ENCODE results near the gene NDUFB8. TPM values are rescaled to one million over a fixed set of nuclear protein-coding genes. Genes with fewer than 3 reads are reported as not detected.

Gene NDUFB8
- total RNA-seq, 5 donors from 2014 or later (not counting 1 experiment from before 2014, with no cell fraction given): 138 to 175 (median 166) TPM

DNA sequence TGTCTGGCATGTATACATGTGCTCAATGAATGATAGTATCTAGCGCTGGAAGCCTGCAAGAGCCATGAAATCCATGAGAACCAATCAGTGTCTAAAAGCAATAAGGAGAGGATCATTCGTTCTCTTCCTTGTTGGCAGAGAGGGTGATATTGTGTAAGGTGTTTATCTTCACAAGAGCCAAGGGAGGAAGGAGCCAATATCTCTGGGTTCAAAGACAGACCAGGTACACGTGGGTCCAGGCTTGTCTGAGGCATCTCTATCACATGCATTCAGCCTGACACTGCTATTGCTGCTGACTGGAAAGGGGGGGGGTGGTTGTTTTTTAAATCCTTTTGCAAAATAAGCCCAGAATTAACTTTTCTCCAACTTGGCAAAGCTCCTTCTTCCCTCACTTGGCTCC, 14.1 kb downstream of the NDUFB8 start:
- ChIA-PET CTCF (no interaction called here), POLR2A (no interaction called here)
- Mint-ChIP-seq H3K9me3 (no peaks in the 10 kb centered on the region), H3K27ac (no peak overlapping the region), H3K4me1 (peaks cover 35 to 39% (median 36%) of the 10 kb centered on the region in 3 donors), H3K36me3 (peaks cover 22% of the 10 kb centered on the region), H3K27me3 (no peaks in the 10 kb centered on the region), H3K4me3 (no peak overlapping the region)
- Histone ChIP-seq H3K4me1 (ENCODE audit: control insufficient read depth in 1 of 2, extremely low read depth in 1 of 2, insufficient read depth in 2 of 2, low read length in 2 of 2) (peaks cover 21 to 27% of the 10 kb centered on the region in 2 experiments), H3K9me3 (no peaks in the 10 kb centered on the region), H3K27ac (ENCODE audit: low read length) (no peak overlapping the region), H3K27me3 (replicated peaks in 1 of 2; ENCODE audit: control insufficient read depth in 2 of 2, extremely low read depth in 1 of 2, insufficient read depth in 2 of 2, low read length in 1 of 2) (no peaks in the 10 kb centered on the region), H3K36me3 (ENCODE audit: control insufficient read depth in 2 of 2, extremely low read depth in 1 of 2, insufficient read depth in 1 of 2, low read length in 1 of 2) (no peaks in the 10 kb centered on the region), H3K4me3 (ENCODE audit: control insufficient read depth in 1 of 2, extremely low read depth in 1 of 2, low read length in 1 of 2) (no peak overlapping the region)
- 84% methylated on average over 2 of the region's 3 CpGs for WGBS (ENCODE audit: insufficient coverage)
- ATAC-seq (replicated peaks in 1 of 4): no peak
- no peak for DNase-seq

DNA sequence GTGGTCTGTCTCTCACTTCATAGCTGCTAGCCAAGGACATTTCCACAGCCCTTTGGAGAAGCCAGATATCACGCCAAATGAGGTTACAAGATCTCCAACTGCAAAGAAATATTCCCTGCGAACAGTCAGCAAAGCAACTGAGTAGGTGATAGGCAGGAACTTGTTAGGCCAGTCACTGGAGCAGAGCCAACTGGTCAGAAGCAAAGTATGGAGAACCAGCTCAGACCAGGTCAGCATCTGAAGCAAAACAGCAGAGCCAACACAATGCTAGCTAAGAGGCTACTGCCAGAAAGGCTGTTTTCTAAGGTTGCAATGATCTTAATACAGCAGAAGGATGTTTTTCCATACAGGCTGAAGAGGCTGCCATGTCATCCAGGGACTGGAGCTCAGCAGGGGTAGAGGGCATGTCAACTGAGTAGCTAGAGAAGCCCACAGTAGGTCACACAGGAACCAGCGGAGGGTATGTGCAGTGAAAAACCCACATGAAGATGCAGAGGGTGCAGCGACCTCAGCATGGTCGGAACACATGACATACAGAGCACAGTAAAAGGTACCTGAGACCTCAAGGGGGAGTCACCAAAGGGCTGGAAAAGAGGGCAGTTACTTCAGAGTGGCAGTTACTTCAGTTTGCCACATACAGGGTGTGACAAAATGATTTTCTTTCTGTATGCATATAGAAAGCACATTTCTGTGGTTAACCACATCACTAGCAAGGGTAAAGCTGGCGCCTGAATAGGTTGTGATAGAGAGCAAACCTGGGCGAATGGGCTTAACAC, 18.9 kb downstream of the NDUFB8 start:
- ChIA-PET POLR2A (interaction anchor here (0.6 to 1.4 kb wide), 7 partner anchors 12 to 522 kb away, joined by 3 to 4 read pairs (median 3); partner anchors contain the start of gene HIF1AN (in 1 of the 2)), CTCF (interaction anchor here (0.6 to 4.2 kb wide), 18 partner anchors 8 to 174 kb away, joined by 3 to 61 read pairs (median 5); partner anchors contain the start of gene HIF1AN (in 1 of the 2))
- 0% methylated on average over 5 of the region's 7 CpGs for WGBS (ENCODE audit: insufficient coverage)
- Mint-ChIP-seq H3K36me3 (peaks cover 24% of the 10 kb centered on the region), H3K4me1 (peaks cover 66 to 73% (median 71%) of the 10 kb centered on the region in 3 donors), H3K27me3 (no peaks in the 10 kb centered on the region), H3K27ac (peak overlapping the region; percentile 89 to 90), H3K9me3 (no peaks in the 10 kb centered on the region), H3K4me3 (peak overlapping the region; percentile 14 to 70 (median 31))
- H3K4me1 ChIP-seq (ENCODE audit: control insufficient read depth in 1 of 2, extremely low read depth in 1 of 2, insufficient read depth in 2 of 2, low read length in 2 of 2): peaks cover 36 to 50% of the 10 kb centered on the region in 2 experiments
- H3K36me3 ChIP-seq (ENCODE audit: control insufficient read depth in 2 of 2, extremely low read depth in 1 of 2, insufficient read depth in 1 of 2, low read length in 1 of 2): peaks cover 0 to 16% of the 10 kb centered on the region in 2 donors
- peak; percentile 28 to 86 (median 65) for DNase-seq
- H3K9me3 ChIP-seq: no peaks in the 10 kb centered on the region
- H3K4me3 ChIP-seq (ENCODE audit: control insufficient read depth in 1 of 2, extremely low read depth in 1 of 2, low read length in 1 of 2): peak overlapping the region in 1 of 2 donors; percentile 35
- peak; percentile 85 to 91 (median 88) for ATAC-seq (replicated peaks in 1 of 4)
- H3K27me3 ChIP-seq (replicated peaks in 1 of 2; ENCODE audit: control insufficient read depth in 2 of 2, extremely low read depth in 1 of 2, insufficient read depth in 2 of 2, low read length in 1 of 2): no peaks in the 10 kb centered on the region
- H3K27ac ChIP-seq (ENCODE audit: low read length): peak overlapping the region; percentile 66

DNA sequence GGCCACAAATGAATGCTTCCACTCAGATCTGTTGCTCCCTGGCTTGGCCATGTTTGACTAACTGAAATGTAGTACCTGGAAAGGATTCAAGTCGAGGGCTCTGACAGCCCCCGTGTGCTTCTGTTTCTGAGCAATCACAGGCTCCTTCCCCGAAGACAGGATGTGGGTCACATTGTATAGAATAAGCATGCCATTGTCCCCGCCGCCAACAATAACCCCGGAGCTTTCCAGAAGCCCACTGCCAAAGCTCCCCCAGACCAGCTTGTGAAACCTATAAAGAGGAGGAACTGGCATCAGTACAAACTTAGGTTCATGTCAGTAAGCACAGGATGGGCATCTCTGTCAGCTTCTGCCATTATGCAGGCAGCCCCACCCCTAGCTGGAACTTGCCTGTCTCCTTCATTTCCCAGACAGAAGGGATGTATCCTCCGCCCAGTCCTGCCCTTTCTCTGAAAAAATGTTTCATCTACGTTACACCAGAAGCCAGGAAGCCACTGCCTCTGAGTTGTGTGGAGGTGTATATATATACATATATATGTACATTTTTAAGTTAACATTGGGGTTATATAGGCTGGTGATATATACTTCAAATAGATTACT, 20.3 kb downstream of the NDUFB8 start:
- ChIA-PET CTCF (interaction anchor here (0.5 to 4.2 kb wide), 44 partner anchors 9 to 664 kb away, joined by 3 to 61 read pairs (median 4); partner anchors contain the start of genes HIF1AN (in 1 of the 2), NDUFB8 (in 1 of the 2) and SCD (in 1 of the 2)), POLR2A (interaction anchor here in 1 of 2 donors (0.6 to 1.3 kb wide), 3 partner anchors 9 to 115 kb away, joined by 3 to 4 read pairs (median 3); no protein-coding TSS in a partner anchor)
- DNase-seq: peak in 22 of 35 experiments; percentile 4 to 46 (median 27)
- Histone ChIP-seq H3K36me3 (ENCODE audit: control insufficient read depth in 2 of 2, extremely low read depth in 1 of 2, insufficient read depth in 1 of 2, low read length in 1 of 2) (peaks cover under 1 to 29% of the 10 kb centered on the region in 2 donors), H3K27me3 (replicated peaks in 1 of 2; ENCODE audit: control insufficient read depth in 2 of 2, extremely low read depth in 1 of 2, insufficient read depth in 2 of 2, low read length in 1 of 2) (no peaks in the 10 kb centered on the region), H3K4me3 (ENCODE audit: control insufficient read depth in 1 of 2, extremely low read depth in 1 of 2, low read length in 1 of 2) (no peak overlapping the region), H3K9me3 (no peaks in the 10 kb centered on the region), H3K27ac (ENCODE audit: low read length) (peak overlapping the region; percentile 66), H3K4me1 (ENCODE audit: control insufficient read depth in 1 of 2, extremely low read depth in 1 of 2, insufficient read depth in 2 of 2, low read length in 2 of 2) (peaks cover 36 to 50% of the 10 kb centered on the region in 2 experiments)
- WGBS (ENCODE audit: insufficient coverage): 0% methylated on average over 6 of the region's 8 CpGs
- peak; percentile 13 to 49 (median 42) for ATAC-seq (replicated peaks in 1 of 4)
- H3K36me3 Mint-ChIP-seq: peaks cover 33% of the 10 kb centered on the region
- H3K4me1 Mint-ChIP-seq: peaks cover 66 to 73% (median 71%) of the 10 kb centered on the region in 3 donors
- peak overlapping the region; percentile 25 to 70 (median 37) for H3K4me3 Mint-ChIP-seq
- no peaks in the 10 kb centered on the region for H3K27me3 Mint-ChIP-seq
- H3K9me3 Mint-ChIP-seq: no peaks in the 10 kb centered on the region
- peak overlapping the region; percentile 89 to 90 for H3K27ac Mint-ChIP-seq

DNA sequence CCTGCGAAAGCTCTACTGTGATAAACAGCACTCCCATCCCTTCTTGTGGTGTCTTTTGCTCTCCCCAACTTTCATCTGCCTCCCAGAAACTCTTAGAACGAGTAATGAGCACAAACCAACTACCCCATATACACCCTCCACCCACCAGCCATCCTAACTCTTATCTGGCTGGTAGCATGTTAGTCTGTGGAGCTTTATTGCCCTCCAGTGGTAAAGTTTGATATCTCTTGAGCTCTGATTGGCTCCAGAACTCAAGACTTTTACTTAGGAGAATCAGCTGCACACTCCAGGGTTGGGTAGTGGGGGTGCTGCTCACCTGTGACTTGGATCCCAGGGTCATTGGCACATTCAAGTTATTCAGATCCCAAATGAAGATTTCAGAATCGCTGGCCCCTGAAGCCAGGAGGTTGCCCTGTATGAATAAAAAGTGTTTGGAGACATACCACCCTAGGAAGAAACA, 20.9 kb downstream of the NDUFB8 start:
- H3K27ac ChIP-seq (ENCODE audit: low read length): peak overlapping the region; percentile 66
- CTCF ChIA-PET: interaction anchor here (0.6 to 4.2 kb wide), 42 partner anchors 9 to 663 kb away, joined by 3 to 61 read pairs (median 4); partner anchors contain the start of genes HIF1AN (in 1 of the 2), NDUFB8 (in 1 of the 2) and SCD (in 1 of the 2)
- peak overlapping the region; percentile 25 to 70 (median 37) for H3K4me3 Mint-ChIP-seq
- peaks cover 66 to 73% (median 71%) of the 10 kb centered on the region in 3 donors for H3K4me1 Mint-ChIP-seq
- peak overlapping the region; percentile 89 to 90 for H3K27ac Mint-ChIP-seq
- no peak overlapping the region for H3K4me3 ChIP-seq (ENCODE audit: control insufficient read depth in 1 of 2, extremely low read depth in 1 of 2, low read length in 1 of 2)
- peak in 25 of 35 experiments; percentile 5 to 84 (median 33) for DNase-seq
- H3K4me1 ChIP-seq (ENCODE audit: control insufficient read depth in 1 of 2, extremely low read depth in 1 of 2, insufficient read depth in 2 of 2, low read length in 2 of 2): peaks cover 36 to 50% of the 10 kb centered on the region in 2 experiments
- 86% methylated on average over 1 of the region's 3 CpGs for WGBS (ENCODE audit: insufficient coverage)
- H3K36me3 ChIP-seq (ENCODE audit: control insufficient read depth in 2 of 2, extremely low read depth in 1 of 2, insufficient read depth in 1 of 2, low read length in 1 of 2): peaks cover 3 to 34% of the 10 kb centered on the region in 2 donors
- no peaks in the 10 kb centered on the region for H3K9me3 ChIP-seq
- POLR2A ChIA-PET: interaction anchor here in 1 of 2 donors (0.6 to 1.3 kb wide), 3 partner anchors 10 to 115 kb away, joined by 3 to 4 read pairs (median 3); no protein-coding TSS in a partner anchor
- no peaks in the 10 kb centered on the region for H3K9me3 Mint-ChIP-seq
- ATAC-seq (replicated peaks in 1 of 4): peak; percentile 53 to 68 (median 61)
- H3K36me3 Mint-ChIP-seq: peaks cover 39% of the 10 kb centered on the region
- H3K27me3 ChIP-seq (replicated peaks in 1 of 2; ENCODE audit: control insufficient read depth in 2 of 2, extremely low read depth in 1 of 2, insufficient read depth in 2 of 2, low read length in 1 of 2): no peaks in the 10 kb centered on the region
- H3K27me3 Mint-ChIP-seq: no peaks in the 10 kb centered on the region

DNA sequence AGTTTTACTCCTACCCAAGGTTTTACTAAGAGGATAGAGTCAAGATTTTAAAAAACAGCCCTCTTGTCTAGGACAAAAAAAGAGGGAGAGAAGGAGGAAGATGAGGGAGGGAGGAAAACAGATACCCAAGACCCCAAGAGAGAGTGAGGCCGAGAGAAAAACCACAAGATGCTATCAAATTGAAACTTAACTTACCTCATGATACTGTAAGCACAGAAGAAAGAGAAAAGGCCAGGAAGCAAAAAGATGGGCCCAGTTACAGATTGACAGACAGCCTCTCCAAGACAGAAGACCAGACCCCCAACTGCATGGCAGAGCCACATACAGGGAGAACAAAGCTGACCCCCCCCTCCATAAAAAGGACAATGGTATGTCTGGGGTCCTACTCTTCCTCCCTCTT, 21.4 kb downstream of the NDUFB8 start:
- ChIA-PET POLR2A (interaction anchor here in 1 of 2 donors (1.3 kb wide), 1 partner anchor 10 kb away, joined by 3 read pairs; no protein-coding TSS in a partner anchor), CTCF (interaction anchor here (0.6 to 4.2 kb wide), 32 partner anchors 9 to 663 kb away, joined by 3 to 61 read pairs (median 5); partner anchors contain the start of genes HIF1AN (in 1 of the 2), NDUFB8 (in 1 of the 2) and SCD (in 1 of the 2))
- ATAC-seq (replicated peaks in 1 of 4) (no peak), DNase-seq (no peak)
- Histone ChIP-seq H3K9me3 (no peaks in the 10 kb centered on the region), H3K36me3 (ENCODE audit: control insufficient read depth in 2 of 2, extremely low read depth in 1 of 2, insufficient read depth in 1 of 2, low read length in 1 of 2) (peaks cover 3 to 34% of the 10 kb centered on the region in 2 donors), H3K27ac (ENCODE audit: low read length) (peak overlapping the region; percentile 66), H3K4me3 (ENCODE audit: control insufficient read depth in 1 of 2, extremely low read depth in 1 of 2, low read length in 1 of 2) (no peak overlapping the region), H3K4me1 (ENCODE audit: control insufficient read depth in 1 of 2, extremely low read depth in 1 of 2, insufficient read depth in 2 of 2, low read length in 2 of 2) (peaks cover 36 to 50% of the 10 kb centered on the region in 2 experiments), H3K27me3 (replicated peaks in 1 of 2; ENCODE audit: control insufficient read depth in 2 of 2, extremely low read depth in 1 of 2, insufficient read depth in 2 of 2, low read length in 1 of 2) (no peaks in the 10 kb centered on the region)
- peak overlapping the region; percentile 89 to 90 for H3K27ac Mint-ChIP-seq
- peaks cover 66 to 73% (median 71%) of the 10 kb centered on the region in 3 donors for H3K4me1 Mint-ChIP-seq
- no peaks in the 10 kb centered on the region for H3K27me3 Mint-ChIP-seq
- peak overlapping the region in 2 of 3 donors; percentile 1 to 70 for H3K4me3 Mint-ChIP-seq
- WGBS (ENCODE audit: insufficient coverage): no CpG with 5 or more reads among the region's 1 CpG
- peaks cover 40% of the 10 kb centered on the region for H3K36me3 Mint-ChIP-seq
- no peaks in the 10 kb centered on the region for H3K9me3 Mint-ChIP-seq
